CD4-positive, CD25-positive, alpha-beta regulatory T cell (primary cell): ENCODE data around the gene CBX7. TPM values are rescaled to one million over a fixed set of nuclear protein-coding genes. Genes with fewer than 3 reads are reported as not detected.

Source experiments
- ATAC-seq, 2 donors: fragments of 150-1000 bp; cut with Tn5 transposase; one replicate each; pipeline ENCODE4 v1.10.0; 2021; ENCODE audit warnings: low read depth in 2 of 2, moderate number of reproducible peaks in 2 of 2, moderate library complexity in 1 of 2
- DNase-seq, 3 donors: peaks; one replicate each; pipeline versions ENCODE4 v3.0.0 to v3.0.0-alpha.2; 2012 to 2022; ENCODE audit warnings: mixed read lengths in 1 of 3
- H3K27ac ChIP-seq: one replicate; pipeline ENCODE4 v1.7.0; 2013; ENCODE audit warnings: mild to moderate bottlenecking, low read length; ENCODE audit not compliant: insufficient read depth, poor library complexity, severe bottlenecking
- H3K27me3 ChIP-seq: one replicate; pipeline ENCODE4 v1.7.0; 2013; ENCODE audit warnings: low read length; ENCODE audit not compliant: control insufficient read depth, insufficient read depth
- H3K36me3 ChIP-seq: one replicate; pipeline ENCODE4 v1.7.0; 2013; ENCODE audit warnings: mild to moderate bottlenecking, low read length, moderate library complexity; ENCODE audit not compliant: control insufficient read depth, insufficient read depth
- H3K4me1 ChIP-seq: 2 replicates; pipeline ENCODE4 v1.7.0; 2013; ENCODE audit warnings: mild to moderate bottlenecking, low read length; ENCODE audit not compliant: insufficient read depth, control insufficient read depth, poor library complexity, severe bottlenecking
- H3K4me3 ChIP-seq: one replicate; pipeline ENCODE4 v1.7.0; 2013; ENCODE audit warnings: low read depth, mild to moderate bottlenecking, low read length, moderate library complexity
- H3K9me3 ChIP-seq, 2 experiments: 1 replicate in 1 of 2; 2 replicates in 1 of 2; pipeline ENCODE4 v1.7.0; 2013; ENCODE audit warnings: low read length in 2 of 2, mild to moderate bottlenecking in 1 of 2, moderate library complexity in 1 of 2; ENCODE audit not compliant: control insufficient read depth in 2 of 2
- H3K27ac Mint-ChIP-seq, 3 donors: one replicate each; pipeline ENCODE4 v1.8.0; 2020 to 2022; ENCODE audit warnings: mild to moderate bottlenecking in 3 of 3, mixed read lengths in 3 of 3, moderate library complexity in 2 of 3
- H3K27me3 Mint-ChIP-seq: one replicate; pipeline ENCODE4 v1.8.0; 2022; ENCODE audit warnings: mild to moderate bottlenecking, mixed read lengths
- H3K36me3 Mint-ChIP-seq: one replicate; pipeline ENCODE4 v1.8.0; 2020; ENCODE audit warnings: mixed read lengths
- H3K4me1 Mint-ChIP-seq, 4 donors: one replicate each; pipeline ENCODE4 v1.8.0; 2020 to 2022; ENCODE audit warnings: mixed read lengths in 4 of 4, mild to moderate bottlenecking in 1 of 4
- H3K4me3 Mint-ChIP-seq, 4 donors: one replicate each; pipeline ENCODE4 v1.8.0; 2020 to 2022; ENCODE audit warnings: mild to moderate bottlenecking in 4 of 4, mixed read lengths in 4 of 4, moderate library complexity in 3 of 4
- H3K9me3 Mint-ChIP-seq, 7 donors: one replicate each; pipeline ENCODE4 v1.8.0; 2020 to 2022; ENCODE audit warnings: mixed read lengths in 7 of 7, mild to moderate bottlenecking in 3 of 7, moderate library complexity in 2 of 7
- polyA plus RNA-seq, 4 donors: library from polyadenylated mRNA; unstranded; fragments of 300-500 nt; fragmentation: Illumina TruSeq; gene quantifications; one replicate each; pipeline ENCODE4 v1.2.3, GENCODE V29; 2021
- total RNA-seq: library from RNA; stranded (reverse); gene quantifications from one replicate; pipeline ENCODE4 v1.2.3, GENCODE V29; 2022

Gene CBX7
- total and polyA plus RNA-seq, 5 donors from 2014 or later, result 27.7 to 102 (median 37.5) TPM

GRCh38 chr22:39155421-39155820 is 2.9 kb upstream of the CBX7 start:
- no peaks in the 10 kb centered on the region for H3K36me3 ChIP-seq
- DNase-seq (no peak), ATAC-seq (no peak)
- H3K27me3 ChIP-seq, result peaks cover 3% of the 10 kb centered on the region
- H3K4me3 ChIP-seq, result no peak overlapping the region
- H3K4me1 ChIP-seq, result peaks cover 26% of the 10 kb centered on the region
- H3K9me3 Mint-ChIP-seq, result peaks cover 0 to 3% (median 0%) of the 10 kb centered on the region in 7 donors
- H3K27ac Mint-ChIP-seq, result peak overlapping the region in 1 of 3 donors; percentile 48
- H3K9me3 ChIP-seq, result no peaks in the 10 kb centered on the region
- no peak overlapping the region for H3K27ac ChIP-seq
- peaks cover 6% of the 10 kb centered on the region for H3K36me3 Mint-ChIP-seq
- peak overlapping the region in 1 of 4 donors; percentile 44 for H3K4me3 Mint-ChIP-seq
- peaks cover 4 to 18% (median 13%) of the 10 kb centered on the region in 4 donors for H3K4me1 Mint-ChIP-seq
- peaks cover 30% of the 10 kb centered on the region for H3K27me3 Mint-ChIP-seq

GRCh38 chr22:39153220-39153717 is 789 bp upstream of the CBX7 start:
- Mint-ChIP-seq H3K4me1 (peaks cover 4 to 38% (median 30%) of the 10 kb centered on the region in 4 donors), H3K27ac (peak overlapping the region; percentile 88 to 98 (median 95)), H3K4me3 (peak overlapping the region; percentile 85 to 95 (median 90)), H3K36me3 (peaks cover 6% of the 10 kb centered on the region), H3K27me3 (peaks cover 26% of the 10 kb centered on the region), H3K9me3 (peaks cover 0 to 3% (median 0%) of the 10 kb centered on the region in 7 donors)
- H3K4me3 ChIP-seq, result peak overlapping the region; percentile 37
- H3K27ac ChIP-seq, result peak overlapping the region; percentile 85
- H3K36me3 ChIP-seq, result peaks cover 6% of the 10 kb centered on the region
- no peaks in the 10 kb centered on the region for H3K9me3 ChIP-seq
- H3K27me3 ChIP-seq, result peaks cover 3% of the 10 kb centered on the region
- DNase-seq (no peak), ATAC-seq (no peak)
- peaks cover 47% of the 10 kb centered on the region for H3K4me1 ChIP-seq

GRCh38 chr22:39152024-39152510 is 413 bp downstream of the CBX7 start:
- Histone ChIP-seq H3K9me3 (no peaks in the 10 kb centered on the region), H3K4me3 (peak overlapping the region; percentile 80), H3K27me3 (peaks cover 3% of the 10 kb centered on the region), H3K4me1 (peaks cover 59% of the 10 kb centered on the region), H3K27ac (peak overlapping the region; percentile 90), H3K36me3 (peaks cover 6% of the 10 kb centered on the region)
- Mint-ChIP-seq H3K27me3 (peaks cover 20% of the 10 kb centered on the region), H3K9me3 (peaks cover 0 to 3% (median 0%) of the 10 kb centered on the region in 7 donors), H3K27ac (peak overlapping the region; percentile 5 to 98 (median 89)), H3K4me1 (peaks cover 4 to 50% (median 33%) of the 10 kb centered on the region in 4 donors), H3K36me3 (peaks cover 6% of the 10 kb centered on the region), H3K4me3 (peak overlapping the region; percentile 68 to 91 (median 86))
- no peak for ATAC-seq
- no peak for DNase-seq

- no peak for ATAC-seq
- Histone ChIP-seq H3K27me3 (peaks cover 3% of the 10 kb centered on the region), H3K36me3 (peaks cover 6% of the 10 kb centered on the region), H3K4me3 (peak overlapping the region; percentile 80), H3K9me3 (no peaks in the 10 kb centered on the region), H3K27ac (peak overlapping the region; percentile 90), H3K4me1 (peaks cover 65% of the 10 kb centered on the region)
- peaks cover 6 to 55% (median 36%) of the 10 kb centered on the region in 4 donors for H3K4me1 Mint-ChIP-seq
- peak overlapping the region; percentile 86 to 98 (median 89) for H3K27ac Mint-ChIP-seq
- peaks cover 6% of the 10 kb centered on the region for H3K36me3 Mint-ChIP-seq
- H3K27me3 Mint-ChIP-seq, result peaks cover 20% of the 10 kb centered on the region
- H3K9me3 Mint-ChIP-seq, result peaks cover 0 to 3% (median 0%) of the 10 kb centered on the region in 7 donors
- peak overlapping the region; percentile 85 to 97 (median 90) for H3K4me3 Mint-ChIP-seq
- peak in 1 of 3 donors; percentile 19 for DNase-seq
Measured at GRCh38 chr22:39151329-39151975, 1.0 kb downstream of the CBX7 start.

- Histone ChIP-seq H3K4me3 (peak overlapping the region; percentile 80), H3K9me3 (no peaks in the 10 kb centered on the region), H3K36me3 (peaks cover 6% of the 10 kb centered on the region), H3K4me1 (peaks cover 71% of the 10 kb centered on the region), H3K27ac (peak overlapping the region; percentile 90), H3K27me3 (peaks cover 3% of the 10 kb centered on the region)
- Mint-ChIP-seq H3K27ac (peak overlapping the region; percentile 86 to 98 (median 89)), H3K36me3 (peaks cover 6% of the 10 kb centered on the region), H3K27me3 (peaks cover 17% of the 10 kb centered on the region), H3K4me3 (peak overlapping the region; percentile 85 to 97 (median 90)), H3K4me1 (peaks cover 12 to 61% (median 41%) of the 10 kb centered on the region in 4 donors), H3K9me3 (peaks cover 0 to 3% (median 0%) of the 10 kb centered on the region in 7 donors)
- ATAC-seq (no peak), DNase-seq (no peak)
Measured at GRCh38 chr22:39150848-39151215, 1.6 kb downstream of the CBX7 start.

GRCh38 chr22:39149915-39150847 is 2.3 kb downstream of the CBX7 start:
- DNase-seq (no peak), ATAC-seq (no peak)
- Histone ChIP-seq H3K4me1 (peaks cover 72% of the 10 kb centered on the region), H3K9me3 (no peaks in the 10 kb centered on the region), H3K36me3 (peaks cover 6% of the 10 kb centered on the region), H3K27me3 (peaks cover 3% of the 10 kb centered on the region), H3K4me3 (peak overlapping the region; percentile 80), H3K27ac (peak overlapping the region; percentile 90)
- Mint-ChIP-seq H3K4me1 (peaks cover 12 to 61% (median 41%) of the 10 kb centered on the region in 4 donors), H3K27ac (peak overlapping the region; percentile 86 to 98 (median 89)), H3K27me3 (peaks cover 13% of the 10 kb centered on the region), H3K36me3 (peaks cover 6% of the 10 kb centered on the region), H3K9me3 (peaks cover 0 to 3% (median 0%) of the 10 kb centered on the region in 7 donors), H3K4me3 (peak overlapping the region; percentile 85 to 97 (median 90))
